Breast epithelium (tissue), 3 donors: ENCODE results near the gene YES1.
"Not testable (repeated sequence)": the region's sequence is repeated elsewhere in the genome, so short reads cannot be mapped to it uniquely, and the experiment has no call there.

Experiments
- POLR2A ChIP-seq: fragments of 450-650 bp; IDR thresholded peaks from one replicate; pipeline ENCODE4 v1.6.1; 2016; ENCODE audit warnings: antibody characterized with exemption, mild to moderate bottlenecking, moderate library complexity
- TF ChIP-seq, protein P1 (sequence below), 3 donors: fragments of 450-650 bp; IDR thresholded peaks; one replicate each; pipeline ENCODE4 v1.5.1; 2016 to 2017; ENCODE audit warnings: antibody characterized with exemption in 3 of 3, mild to moderate bottlenecking in 3 of 3, moderate library complexity in 3 of 3

DNA sequence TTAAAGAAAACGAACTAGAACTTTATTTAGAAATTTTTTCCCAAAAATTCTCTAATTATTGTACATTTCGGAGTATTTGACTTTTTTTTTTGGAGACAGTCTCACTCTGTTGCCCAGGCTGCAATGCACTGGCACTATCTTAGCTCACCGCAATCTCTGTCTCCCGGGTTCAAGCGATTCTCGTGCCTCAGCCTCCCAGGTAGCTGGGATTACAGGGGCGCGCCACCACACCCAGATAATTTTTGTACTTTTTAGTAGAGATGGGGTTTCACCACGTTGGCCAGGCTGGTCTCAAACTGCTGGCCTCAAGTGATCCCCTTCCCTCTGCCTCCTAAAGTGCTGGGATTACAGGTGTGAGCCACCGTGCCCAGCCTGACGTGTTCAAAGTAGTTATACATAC is 2.8 kb downstream of the YES1 start:
- TF ChIP-seq, protein P1, sequence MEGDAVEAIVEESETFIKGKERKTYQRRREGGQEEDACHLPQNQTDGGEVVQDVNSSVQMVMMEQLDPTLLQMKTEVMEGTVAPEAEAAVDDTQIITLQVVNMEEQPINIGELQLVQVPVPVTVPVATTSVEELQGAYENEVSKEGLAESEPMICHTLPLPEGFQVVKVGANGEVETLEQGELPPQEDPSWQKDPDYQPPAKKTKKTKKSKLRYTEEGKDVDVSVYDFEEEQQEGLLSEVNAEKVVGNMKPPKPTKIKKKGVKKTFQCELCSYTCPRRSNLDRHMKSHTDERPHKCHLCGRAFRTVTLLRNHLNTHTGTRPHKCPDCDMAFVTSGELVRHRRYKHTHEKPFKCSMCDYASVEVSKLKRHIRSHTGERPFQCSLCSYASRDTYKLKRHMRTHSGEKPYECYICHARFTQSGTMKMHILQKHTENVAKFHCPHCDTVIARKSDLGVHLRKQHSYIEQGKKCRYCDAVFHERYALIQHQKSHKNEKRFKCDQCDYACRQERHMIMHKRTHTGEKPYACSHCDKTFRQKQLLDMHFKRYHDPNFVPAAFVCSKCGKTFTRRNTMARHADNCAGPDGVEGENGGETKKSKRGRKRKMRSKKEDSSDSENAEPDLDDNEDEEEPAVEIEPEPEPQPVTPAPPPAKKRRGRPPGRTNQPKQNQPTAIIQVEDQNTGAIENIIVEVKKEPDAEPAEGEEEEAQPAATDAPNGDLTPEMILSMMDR (IDR thresholded peaks at IDR 0.05), result not testable (repeated sequence)
- not testable (repeated sequence) for TF ChIP-seq POLR2A
